NCI-H2081 (cell line): ENCODE data around the gene NAALADL2.
A peak's percentile ranks its signal among the peaks of the same experiment; 100 is the strongest.

ENCODE experiments used
- DNase-seq, 2 experiments: peaks; one replicate each; lab custom pipeline; 2025; lab: John Stamatoyannopoulos, UW

NAALADL2 gene

DNA sequence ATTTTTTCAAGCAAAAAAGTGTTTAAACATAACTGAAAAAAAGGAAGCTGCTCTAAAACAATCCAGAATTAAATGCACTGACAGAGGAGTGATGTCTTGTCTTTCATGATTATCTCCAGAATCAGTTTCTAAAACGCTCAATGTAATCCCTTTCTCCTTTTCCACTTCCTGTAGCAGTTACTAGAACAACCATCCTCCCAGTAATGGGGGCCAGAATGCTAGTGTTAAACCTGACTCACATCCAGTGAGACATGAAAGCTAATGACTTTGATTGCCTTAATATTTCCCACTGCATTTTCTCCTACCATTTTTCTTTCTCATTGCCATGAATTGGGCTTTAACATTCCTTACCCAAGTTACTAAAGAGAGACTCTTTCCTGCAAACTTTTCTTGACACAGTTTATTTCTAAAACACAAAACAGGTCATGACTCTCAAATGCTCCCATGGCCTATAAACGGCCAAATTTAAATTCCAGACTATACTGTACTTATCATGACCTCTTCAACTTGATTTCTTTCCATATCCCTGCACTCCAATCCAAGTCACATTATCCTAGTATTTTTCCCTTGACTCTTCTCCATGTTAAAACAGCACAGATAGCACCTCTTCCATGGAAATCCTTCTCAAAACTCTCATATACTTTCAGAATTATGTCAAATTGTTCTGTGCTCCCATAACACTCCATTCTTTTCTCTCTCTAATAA is 341.4 kb downstream of the NAALADL2 start:
- no peak for DNase-seq

GRCh38 chr3:175207361-175207760 is 348.2 kb downstream of the NAALADL2 start:
- no peak for DNase-seq

- DNase-seq: peak in 1 of 2 experiments; percentile 27
Observed at GRCh38 chr3:175208326-175208725, 349.2 kb downstream of the NAALADL2 start.

DNA sequence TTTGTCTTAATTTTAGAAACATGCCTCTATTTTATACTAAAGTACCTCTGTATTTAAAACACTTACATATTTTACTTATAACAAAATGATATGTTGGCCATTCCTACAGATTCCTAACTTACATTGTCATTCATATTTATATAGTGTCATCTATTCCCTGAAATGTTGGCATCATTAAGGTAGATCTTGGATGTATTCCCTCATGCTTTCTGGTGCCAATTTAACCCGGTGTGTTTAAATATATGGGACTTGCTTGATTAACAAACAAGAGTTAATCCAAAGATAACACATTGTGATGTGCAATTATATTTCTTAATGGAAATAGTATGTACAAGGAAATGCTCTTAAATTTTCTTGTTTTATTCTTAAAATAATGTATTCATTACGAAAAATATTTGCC is 352.3 kb downstream of the NAALADL2 start:
- DNase-seq: peak in 1 of 2 experiments; percentile 64

DNA sequence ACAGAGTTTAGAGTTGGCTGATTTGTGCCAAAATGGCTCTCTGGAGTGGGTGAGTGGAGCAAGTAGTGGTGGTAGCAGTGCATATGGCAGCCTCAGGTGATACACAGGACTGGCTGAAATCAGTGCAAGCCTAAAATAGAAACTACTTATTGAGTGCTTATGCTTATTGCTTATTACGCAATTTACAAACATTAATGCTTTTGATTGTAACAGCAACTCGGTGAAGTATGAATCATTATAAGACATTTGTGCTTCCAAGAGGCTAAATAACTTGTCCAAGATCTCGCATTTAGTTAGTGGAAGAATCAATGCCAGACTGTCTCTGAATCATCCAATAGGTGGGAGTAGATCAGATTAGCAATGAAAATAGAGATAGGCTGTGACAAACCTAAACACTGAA is 353.8 kb downstream of the NAALADL2 start:
- no peak for DNase-seq

DNA sequence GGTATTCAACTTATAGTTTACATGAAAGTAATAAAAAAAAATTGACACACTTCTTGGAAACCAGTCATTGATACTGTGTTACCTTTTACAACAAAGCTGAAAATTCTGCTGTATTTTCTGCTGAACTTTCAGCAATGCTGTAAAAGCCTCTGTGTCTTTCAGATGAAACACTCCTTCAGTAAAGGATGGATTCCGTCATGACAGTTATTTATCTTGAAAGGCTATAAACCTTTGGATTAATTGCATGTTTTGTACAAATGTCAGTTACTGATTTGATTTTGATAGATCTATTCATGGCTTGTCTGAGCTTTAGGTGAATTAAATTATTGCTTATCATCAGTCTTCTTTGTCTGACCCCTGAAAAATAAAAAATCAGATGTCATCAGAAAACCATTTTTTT is 355.1 kb downstream of the NAALADL2 start:
- DNase-seq: no peak

DNA sequence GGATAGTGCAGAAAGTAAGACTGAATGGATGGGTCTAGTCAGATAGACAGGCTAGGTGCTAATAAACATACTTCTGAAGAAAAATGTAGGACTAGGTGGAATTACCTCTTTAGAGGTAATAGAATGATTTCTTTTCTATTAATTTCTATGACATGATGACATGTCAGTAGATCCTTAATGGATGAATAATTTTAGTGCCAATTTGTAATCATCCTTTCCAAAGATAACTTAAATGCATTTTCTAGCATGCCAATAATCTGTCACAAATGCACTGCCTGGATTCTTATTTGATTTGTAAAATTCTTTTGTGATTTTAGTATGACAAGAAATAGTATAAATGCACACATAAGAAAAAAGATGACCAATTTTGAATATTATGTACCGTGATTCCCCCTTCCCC is 356.7 kb downstream of the NAALADL2 start:
- DNase-seq: no peak

DNA sequence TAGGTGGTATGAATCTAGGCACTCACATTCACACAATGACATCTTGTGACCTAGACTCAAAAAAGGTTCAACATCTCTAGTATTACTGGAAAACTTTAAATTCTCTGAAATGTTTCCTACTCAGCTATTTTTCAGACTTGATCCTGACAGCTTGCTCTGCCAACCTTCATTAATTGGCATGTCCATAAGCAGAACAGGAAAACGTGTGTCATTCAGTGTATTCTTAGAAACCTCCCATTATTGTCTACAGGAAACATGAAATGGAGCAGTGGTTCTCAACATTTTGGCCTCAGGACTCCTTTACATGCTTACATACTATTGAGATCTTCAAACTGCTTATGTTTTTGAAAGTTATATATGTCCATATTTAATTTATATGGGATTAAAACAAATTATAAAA is 363.2 kb downstream of the NAALADL2 start:
- no peak for DNase-seq

DNA sequence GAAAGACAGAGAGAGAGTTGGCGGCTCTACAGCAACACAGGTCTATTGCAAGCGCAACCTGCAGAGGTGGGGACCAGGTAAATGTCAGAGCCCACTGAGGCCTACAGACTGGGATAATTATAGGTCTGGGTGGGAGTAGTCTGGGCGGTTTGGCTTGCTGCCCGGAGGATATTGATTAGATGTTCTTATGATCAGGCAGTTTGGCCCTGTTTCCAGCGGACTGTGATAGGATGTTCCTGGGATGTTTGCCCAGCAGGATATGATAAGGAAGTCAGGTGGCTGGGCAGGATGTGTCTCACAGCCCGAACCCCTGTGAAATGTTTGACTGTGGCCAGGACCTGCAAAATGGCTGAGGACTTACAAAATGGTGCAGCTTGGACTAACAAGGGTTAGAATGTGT is 364.9 kb downstream of the NAALADL2 start:
- DNase-seq: peak; percentile 28 to 79

DNA sequence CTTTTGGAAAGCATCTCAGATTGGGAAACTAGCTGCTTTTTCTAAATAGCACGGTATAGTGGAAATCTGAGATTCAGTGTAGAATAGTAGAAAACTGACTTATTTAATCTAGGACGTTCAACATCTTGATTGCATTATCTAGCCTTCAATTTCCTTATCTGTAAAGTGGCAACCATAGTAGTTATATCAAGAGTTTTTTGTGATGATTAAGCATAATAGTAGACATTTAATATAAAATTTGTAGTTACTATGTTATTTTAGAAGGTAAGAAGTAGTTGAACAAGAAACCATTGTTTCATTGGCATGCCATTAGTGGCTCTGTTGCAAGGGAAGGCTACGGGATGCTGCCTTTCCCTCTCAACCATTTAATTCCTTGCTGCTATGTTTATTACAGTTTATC is 367.3 kb downstream of the NAALADL2 start:
- no peak for DNase-seq

DNA sequence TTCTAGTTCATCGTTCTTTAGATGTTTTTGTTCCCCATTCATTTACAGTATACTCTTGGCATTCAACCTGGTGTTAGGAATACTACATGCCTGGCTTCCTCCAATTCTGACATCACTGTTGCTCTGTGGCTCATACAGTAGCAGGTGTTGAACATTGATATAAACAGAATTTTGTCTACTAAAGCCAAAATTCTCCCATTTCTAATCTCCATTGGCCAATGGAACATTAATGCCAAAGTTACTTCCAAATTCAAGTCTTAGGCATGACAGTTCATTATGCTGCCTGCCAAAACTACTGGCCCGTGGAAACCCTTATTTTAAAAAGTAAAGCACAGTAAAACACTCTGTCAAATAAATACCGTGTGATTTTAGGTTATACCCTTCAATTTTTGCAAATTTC is 368.0 kb downstream of the NAALADL2 start:
- no peak for DNase-seq

DNA sequence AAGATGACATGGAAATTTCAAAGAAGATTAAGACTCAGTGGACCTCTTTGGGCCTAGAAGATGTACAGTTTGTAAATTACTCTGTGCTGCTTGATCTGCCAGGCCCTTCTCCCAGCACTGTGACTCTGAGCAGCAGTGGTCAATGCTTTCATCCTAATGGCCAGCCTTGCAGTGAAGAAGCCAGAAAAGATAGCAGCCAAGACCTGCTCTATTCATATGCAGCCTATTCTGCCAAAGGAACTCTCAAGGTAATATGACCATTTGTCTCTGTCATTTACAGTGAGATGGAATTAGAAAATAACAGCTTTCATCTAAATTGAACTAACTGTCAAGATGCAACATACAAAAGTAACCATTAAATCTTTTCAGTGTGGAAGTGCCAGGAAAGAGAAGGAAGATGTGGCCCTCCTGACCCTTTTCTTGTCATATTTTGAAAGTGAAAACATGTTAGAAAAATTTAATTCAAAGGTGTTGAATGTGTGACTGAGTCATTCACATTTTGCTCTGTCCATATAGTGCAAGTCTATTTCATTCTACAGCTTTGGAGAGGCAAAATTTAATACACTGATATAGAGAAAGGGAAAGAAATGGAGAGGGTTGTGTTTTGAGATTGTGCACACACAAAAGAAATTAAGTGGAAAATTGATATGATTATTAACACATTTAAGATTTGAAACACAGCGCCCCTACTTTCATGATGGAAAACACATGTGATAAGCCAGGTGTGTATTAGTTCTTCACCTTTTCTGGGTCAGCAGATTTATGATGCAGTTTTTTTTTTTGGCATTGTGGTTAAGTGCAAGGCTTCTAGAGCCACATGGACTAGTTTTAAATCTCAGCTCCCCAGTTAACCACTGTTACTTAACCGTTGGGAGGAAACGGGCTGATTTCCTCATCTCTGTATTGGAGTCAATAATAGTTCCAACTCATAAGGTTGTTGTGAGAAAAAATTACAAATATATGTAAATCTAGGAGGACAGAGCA is 375.1 kb downstream of the NAALADL2 start:
- DNase-seq: no peak

DNA sequence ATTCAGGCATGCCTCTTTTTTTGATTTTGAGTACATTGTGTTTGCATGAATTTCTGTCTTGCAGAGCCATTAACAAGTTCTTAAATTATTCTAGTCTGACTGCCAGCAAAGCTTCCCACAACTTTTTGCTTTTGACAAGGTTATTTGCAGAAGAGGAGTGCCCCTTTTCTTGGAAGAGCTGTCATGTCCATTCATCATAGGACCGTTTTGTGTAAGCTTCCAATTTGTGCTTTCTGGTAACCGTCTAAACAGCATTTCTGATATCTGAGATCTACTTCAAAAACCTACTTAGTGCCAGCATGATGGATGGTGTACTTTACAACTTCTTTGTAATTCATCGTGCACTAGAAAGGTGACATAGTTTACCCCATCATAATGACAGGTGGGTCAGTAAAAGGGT is 379.7 kb downstream of the NAALADL2 start:
- DNase-seq: no peak

- no peak for DNase-seq
Observed at GRCh38 chr3:175240921-175241320, 381.8 kb downstream of the NAALADL2 start.

GRCh38 chr3:175242243-175242642 is 383.1 kb downstream of the NAALADL2 start:
- no peak for DNase-seq

DNA sequence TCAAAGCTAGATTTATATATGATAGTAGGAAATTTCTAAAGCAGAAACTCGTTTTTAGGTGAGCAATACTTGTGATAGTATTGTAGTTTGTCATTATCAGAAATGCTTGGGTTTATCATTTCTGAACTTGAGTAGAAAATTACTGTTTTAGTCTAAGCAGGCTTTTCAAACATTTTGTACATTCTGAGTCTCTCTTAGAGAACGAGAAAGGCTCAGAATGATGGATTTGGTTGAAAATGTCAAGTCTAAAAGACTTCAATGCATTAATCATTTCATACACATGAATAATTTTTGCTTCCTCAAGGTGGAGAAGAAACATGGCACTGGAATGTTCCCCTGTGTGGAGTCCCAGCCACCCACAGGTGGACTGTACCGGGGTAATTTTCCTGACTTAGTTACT is 387.1 kb downstream of the NAALADL2 start:
- no peak for DNase-seq

GRCh38 chr3:175246766-175247165 is 387.6 kb downstream of the NAALADL2 start:
- no peak for DNase-seq

- no peak for DNase-seq
Observed at GRCh38 chr3:175247629-175248028, 388.5 kb downstream of the NAALADL2 start.

- no peak for DNase-seq
Observed at GRCh38 chr3:175248832-175249231, 389.7 kb downstream of the NAALADL2 start.

DNA sequence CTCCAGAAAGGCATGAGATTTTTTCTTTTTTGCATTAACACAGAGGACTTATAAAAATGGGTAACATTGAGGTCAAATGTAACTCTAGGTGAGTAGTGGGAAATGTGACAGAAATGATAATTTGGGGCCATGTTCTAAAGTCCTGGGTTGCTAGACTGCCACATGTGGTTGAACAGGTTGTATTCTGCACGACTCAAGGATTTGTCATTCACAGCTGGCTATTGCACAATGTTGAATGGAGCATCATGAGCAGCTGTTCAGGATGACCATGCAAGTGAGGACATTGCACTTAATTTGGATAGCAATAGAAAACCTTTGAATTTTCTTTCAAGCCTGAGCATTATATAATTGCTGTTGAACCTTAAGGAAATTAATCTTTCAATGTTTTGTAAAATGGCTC is 396.6 kb downstream of the NAALADL2 start:
- DNase-seq: no peak

GRCh38 chr3:175257123-175257522 is 398.0 kb downstream of the NAALADL2 start:
- DNase-seq: no peak

DNA sequence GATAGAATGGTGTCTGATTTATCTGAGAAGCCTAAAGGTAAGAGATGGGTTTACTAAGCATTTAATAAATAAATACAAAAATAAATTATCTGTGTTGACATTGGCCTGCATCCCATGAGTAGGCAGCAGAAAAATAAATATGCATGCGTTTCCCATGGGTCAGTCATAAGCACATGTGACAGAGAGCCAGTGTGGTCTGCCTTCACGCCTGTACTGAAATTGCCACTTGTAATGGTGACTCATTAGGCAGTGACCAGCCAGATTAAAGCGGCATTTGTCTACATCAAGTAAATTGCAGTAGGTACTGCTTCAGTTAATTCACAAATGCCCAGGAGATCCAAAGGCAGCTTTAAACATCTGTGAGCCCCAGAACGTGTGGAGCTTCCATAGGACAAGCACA is 399.6 kb downstream of the NAALADL2 start:
- DNase-seq: peak in 1 of 2 experiments; percentile 22

- DNase-seq: no peak
Observed at GRCh38 chr3:175260145-175260794, 401.1 kb downstream of the NAALADL2 start.
